Keratinocyte (primary cell): Measurements from ENCODE around the gene DACT2. TPM values are rescaled to one million over a fixed set of nuclear protein-coding genes. Genes with fewer than 3 reads are reported as not detected.

ENCODE experiments used
- DNase-seq: peaks from one replicate; pipeline ENCODE4 v3.0.0-alpha.2; 2011; ENCODE audit warnings: low read depth, missing footprints, low spot score
- FAIRE-seq: peaks from 2 replicates; lab custom pipeline; 2011; peaks lifted over from hg19 to GRCh38; lab: Jason Lieb, UNC
- H2AFZ ChIP-seq: 2 replicates; pipeline ENCODE4 v1.6.0; 2012; ENCODE audit warnings: low read length, control low read depth, inconsistent platforms; ENCODE audit not compliant: control insufficient read depth
- H3K27ac ChIP-seq: 2 replicates; pipeline ENCODE4 v1.5.1; 2011; ENCODE audit warnings: low read length; ENCODE audit not compliant: control insufficient read depth, insufficient read depth
- H3K27me3 ChIP-seq: 3 replicates; pipeline ENCODE4 v1.6.0; 2011; ENCODE audit warnings: low read length; ENCODE audit not compliant: control insufficient read depth, insufficient read depth; ENCODE audit errors: extremely low read depth
- H3K36me3 ChIP-seq, 2 experiments: 2 replicates in 1 of 2; 3 replicates in 1 of 2; pipeline ENCODE4 v1.5.1; 2011; ENCODE audit warnings: low read length in 2 of 2, mild to moderate bottlenecking in 1 of 2; ENCODE audit not compliant: control insufficient read depth in 2 of 2, insufficient read depth in 2 of 2; ENCODE audit errors: extremely low read depth in 1 of 2
- H3K4me1 ChIP-seq: 3 replicates; pipeline ENCODE4 v1.5.1; 2011; ENCODE audit warnings: low read length; ENCODE audit not compliant: control insufficient read depth, insufficient read depth; ENCODE audit errors: extremely low read depth
- H3K4me2 ChIP-seq: 3 replicates; pipeline ENCODE4 v1.6.0; 2011; ENCODE audit warnings: low read depth, low read length; ENCODE audit not compliant: control insufficient read depth, insufficient read depth; ENCODE audit errors: extremely low read depth
- H3K4me3 ChIP-seq, 3 experiments: fragments of 200-600 bp in 1 of 3; sonication (generic) in 1 of 3; 2 replicates in 2 of 3; 3 replicates in 1 of 3; pipeline ENCODE4 v1.5.1; 2011 to 2016; ENCODE audit warnings: low read length in 3 of 3, mild to moderate bottlenecking in 3 of 3, control low read depth in 2 of 3, inconsistent platforms in 1 of 3, low read depth in 1 of 3, mixed read lengths in 1 of 3, mixed run types in 1 of 3, moderate library complexity in 1 of 3; ENCODE audit not compliant: control insufficient read depth in 2 of 3, insufficient read depth in 2 of 3; ENCODE audit errors: extremely low read depth in 1 of 3
- H3K79me2 ChIP-seq: 2 replicates; pipeline ENCODE4 v1.6.0; 2012; ENCODE audit warnings: low read length; ENCODE audit not compliant: control insufficient read depth, insufficient read depth
- H3K9ac ChIP-seq: 3 replicates; pipeline ENCODE4 v1.6.0; 2011; ENCODE audit warnings: low read length; ENCODE audit not compliant: control insufficient read depth, insufficient read depth; ENCODE audit errors: extremely low read depth
- H3K9me1 ChIP-seq: 3 replicates; pipeline ENCODE4 v1.6.0; 2011; ENCODE audit warnings: low read length; ENCODE audit not compliant: control insufficient read depth, insufficient read depth; ENCODE audit errors: extremely low read depth
- H3K9me3 ChIP-seq: 2 replicates; pipeline ENCODE4 v1.5.1; 2012; ENCODE audit warnings: low read depth, low read length; ENCODE audit not compliant: control insufficient read depth
- H4K20me1 ChIP-seq: 3 replicates; pipeline ENCODE4 v1.6.0; 2011; ENCODE audit warnings: low read length; ENCODE audit not compliant: control insufficient read depth, insufficient read depth; ENCODE audit errors: extremely low read depth
- EZH2 ChIP-seq: IDR thresholded peaks from one replicate; pipeline ENCODE4 v1.6.1; 2012; ENCODE audit warnings: inconsistent platforms, mild to moderate bottlenecking, low read length, moderate library complexity
- dilution Hi-C: fragments of 300-500 bp; cut with MboI; formaldehyde crosslinking; loops from one replicate; pipeline ENCODE4 v1.7.0; 2020; ENCODE audit warnings: low sequenced_read_pairs; ENCODE audit not compliant: extremely low pct_ligation_motif_present
- polyA plus RNA-seq, 5 experiments: library from polyadenylated mRNA; depleted of rRNA in 3 of 5; stranded (reverse) in 3 of 5; stranded (forward) in 1 of 5; unstranded in 1 of 5; fragments of >200 nt; gene quantifications; 1 replicate in 1 of 5; 2 replicates in 3 of 5; 3 replicates in 1 of 5; pipeline versions ENCODE4 v1.2.1 to v1.2.3, GENCODE V29; 2011 to 2012; ENCODE audit warnings: missing spikeins in 2 of 5, low read depth in 1 of 5, low replicate concordance in 1 of 5
- TF ChIP-seq, protein P1 (sequence below), 3 experiments: IDR thresholded peaks in 1 of 3; conservative IDR thresholded peaks in 1 of 3; optimal IDR thresholded peaks in 1 of 3; 2 replicates in 2 of 3; 3 replicates in 1 of 3; pipeline versions ENCODE3 to v1.5.1; 2011; ENCODE audit warnings: low read length in 3 of 3, mild to moderate bottlenecking in 3 of 3, moderate library complexity in 2 of 3, control low read depth in 1 of 3, inconsistent platforms in 1 of 3; ENCODE audit not compliant: insufficient read depth in 2 of 3; ENCODE audit errors: extremely low read depth in 1 of 3

Gene DACT2
- polyA plus RNA-seq, 1 donor (not counting 4 experiments of a cell fraction or from before 2014, with no cell fraction given) = 0.09 TPM

GRCh38 chr6:168270274-168271172 is 49.1 kb downstream of the DACT2 start:
- Histone ChIP-seq H3K27ac (no peak overlapping the region), H3K36me3 (no peaks in the 10 kb centered on the region), H4K20me1 (no peaks in the 10 kb centered on the region), H3K79me2 (no peaks in the 10 kb centered on the region), H2AFZ (no peak overlapping the region), H3K4me1 (no peaks in the 10 kb centered on the region), H3K9ac (no peak overlapping the region), H3K4me2 (no peak overlapping the region), H3K4me3 (no peak overlapping the region), H3K27me3 (peaks cover 17% of the 10 kb centered on the region), H3K9me3 (no peaks in the 10 kb centered on the region), H3K9me1 (no peaks in the 10 kb centered on the region)
- no peak for FAIRE-seq
- TF ChIP-seq, protein P1, sequence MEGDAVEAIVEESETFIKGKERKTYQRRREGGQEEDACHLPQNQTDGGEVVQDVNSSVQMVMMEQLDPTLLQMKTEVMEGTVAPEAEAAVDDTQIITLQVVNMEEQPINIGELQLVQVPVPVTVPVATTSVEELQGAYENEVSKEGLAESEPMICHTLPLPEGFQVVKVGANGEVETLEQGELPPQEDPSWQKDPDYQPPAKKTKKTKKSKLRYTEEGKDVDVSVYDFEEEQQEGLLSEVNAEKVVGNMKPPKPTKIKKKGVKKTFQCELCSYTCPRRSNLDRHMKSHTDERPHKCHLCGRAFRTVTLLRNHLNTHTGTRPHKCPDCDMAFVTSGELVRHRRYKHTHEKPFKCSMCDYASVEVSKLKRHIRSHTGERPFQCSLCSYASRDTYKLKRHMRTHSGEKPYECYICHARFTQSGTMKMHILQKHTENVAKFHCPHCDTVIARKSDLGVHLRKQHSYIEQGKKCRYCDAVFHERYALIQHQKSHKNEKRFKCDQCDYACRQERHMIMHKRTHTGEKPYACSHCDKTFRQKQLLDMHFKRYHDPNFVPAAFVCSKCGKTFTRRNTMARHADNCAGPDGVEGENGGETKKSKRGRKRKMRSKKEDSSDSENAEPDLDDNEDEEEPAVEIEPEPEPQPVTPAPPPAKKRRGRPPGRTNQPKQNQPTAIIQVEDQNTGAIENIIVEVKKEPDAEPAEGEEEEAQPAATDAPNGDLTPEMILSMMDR (optimal IDR thresholded peaks at IDR 0.05 in 1 of 3, IDR thresholded peaks at IDR 0.05 in 1 of 3, conservative IDR thresholded peaks at IDR 0.05 in 1 of 3; ENCODE audit: extremely low read depth in 1 of 3, insufficient read depth in 2 of 3, low read length in 3 of 3) = no peak
- no peak for TF ChIP-seq EZH2
- no peak for DNase-seq
- dilution Hi-C loops = no loop called here

DNA sequence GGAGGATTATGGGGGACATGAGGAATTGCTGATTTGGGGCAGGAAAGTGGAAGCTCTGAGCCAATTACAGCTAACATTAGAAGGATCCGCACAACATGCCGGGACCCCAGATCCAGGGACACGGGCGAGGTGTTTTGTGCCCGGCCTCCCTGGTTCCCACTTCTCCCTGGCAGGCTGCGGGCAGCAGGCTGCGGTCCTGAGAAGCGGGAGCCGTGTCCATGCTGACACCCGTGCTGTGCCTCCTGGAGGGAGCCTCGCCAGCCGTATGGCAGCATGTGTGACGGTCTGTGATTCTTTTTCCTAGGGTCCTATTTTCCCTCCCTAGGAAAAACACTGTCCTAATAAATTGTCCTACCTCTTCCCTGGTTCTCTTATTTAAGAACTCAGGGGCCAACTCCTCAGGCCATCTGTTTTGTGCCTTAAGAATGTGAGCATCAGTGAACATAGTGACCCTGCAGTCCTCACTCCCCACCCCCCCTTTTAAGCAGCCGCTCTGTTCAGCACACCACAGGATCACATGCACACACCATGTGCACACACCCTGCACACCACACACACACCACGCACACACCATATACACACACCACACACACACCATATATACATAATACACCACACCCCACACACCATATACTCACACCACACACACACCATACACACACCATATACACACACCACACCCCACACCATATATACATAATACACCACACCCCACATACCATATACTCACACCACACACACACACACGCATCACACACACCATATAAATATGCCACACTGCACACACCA is 49.9 kb downstream of the DACT2 start:
- Histone ChIP-seq H3K79me2 (no peaks in the 10 kb centered on the region), H3K27ac (no peak overlapping the region), H3K4me1 (peaks cover 4% of the 10 kb centered on the region), H3K36me3 (no peaks in the 10 kb centered on the region), H3K9me1 (no peaks in the 10 kb centered on the region), H2AFZ (no peak overlapping the region), H3K4me2 (no peak overlapping the region), H3K9ac (no peak overlapping the region), H3K27me3 (peaks cover 11% of the 10 kb centered on the region), H3K4me3 (no peak overlapping the region), H3K9me3 (no peaks in the 10 kb centered on the region), H4K20me1 (no peaks in the 10 kb centered on the region)
- TF ChIP-seq EZH2 = no peak
- TF ChIP-seq, protein P1 (optimal IDR thresholded peaks at IDR 0.05 in 1 of 3, IDR thresholded peaks at IDR 0.05 in 1 of 3, conservative IDR thresholded peaks at IDR 0.05 in 1 of 3; ENCODE audit: extremely low read depth in 1 of 3, insufficient read depth in 2 of 3, low read length in 3 of 3) = no peak
- FAIRE-seq (no peak), DNase-seq (no peak)
- dilution Hi-C loops = no loop called here
